ENCODE data around the gene GRAMD2A. TPM values are rescaled to one million over a fixed set of nuclear protein-coding genes. Genes with fewer than 3 reads are reported as not detected.

GRAMD2A gene
- total RNA-seq, 1 donor from 2014 or later: 5.0 TPM

DNA sequence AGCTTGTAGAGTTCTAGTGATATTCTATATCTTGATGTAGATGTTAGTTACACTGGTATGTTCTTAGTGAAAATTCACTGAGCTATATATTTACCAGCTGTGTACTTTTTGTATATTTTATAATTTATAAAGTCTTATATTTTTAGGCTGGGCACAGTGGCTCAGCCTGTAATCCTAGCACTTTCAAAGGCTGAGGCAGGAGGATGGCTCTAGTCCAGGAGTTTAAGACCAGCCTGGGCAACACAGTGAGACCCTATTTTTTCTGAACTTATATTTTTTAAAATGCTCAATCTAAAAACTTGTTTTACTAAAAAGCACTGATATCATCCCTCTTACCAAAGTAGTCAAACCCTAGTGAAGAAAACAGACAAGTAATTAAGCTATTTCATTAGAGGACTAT lies 84.8 kb downstream of the GRAMD2A start:
- no peak for TF ChIP-seq CTCF (conservative IDR thresholded peaks at IDR 0.05; ENCODE audit: low read depth, low read length)
- no peak overlapping the region for H3K4me3 ChIP-seq (ENCODE audit: low read depth, low read length)

GRCh38 chr15:72112116-72112515 lies 85.5 kb downstream of the GRAMD2A start:
- TF ChIP-seq CTCF (conservative IDR thresholded peaks at IDR 0.05; ENCODE audit: low read depth, low read length): no peak
- no peak overlapping the region for H3K4me3 ChIP-seq (ENCODE audit: low read depth, low read length)
- DNase-seq (ENCODE audit: low read depth): no peak

More for the DNA sequence above, 84.8 kb downstream of the GRAMD2A start:
- DNase-seq (ENCODE audit: low read depth): no peak

GRCh38 chr15:72110355-72110754 lies 87.2 kb downstream of the GRAMD2A start:
- no peak for TF ChIP-seq CTCF (conservative IDR thresholded peaks at IDR 0.05; ENCODE audit: low read depth, low read length)
- H3K4me3 ChIP-seq (ENCODE audit: low read depth, low read length): no peak overlapping the region
- no peak for DNase-seq (ENCODE audit: low read depth)

Other genes with a start within 250 kb of the GRAMD2A start
- 8.8 and 18.1 TPM in 2 replicates for gene MYO9A, start 79.6 kb downstream of the GRAMD2A start, total RNA-seq
- gene SENP8, start 79.4 kb downstream of the GRAMD2A start, total RNA-seq: 1.2 and 1.6 TPM in 2 replicates
- gene PKM, start 33.4 kb upstream of the GRAMD2A start, total RNA-seq: 1,902 and 2,237 TPM in 2 replicates
- gene PARP6, start 74.8 kb upstream of the GRAMD2A start, total RNA-seq: 14.7 and 16.0 TPM in 2 replicates
- gene CELF6, start 122.4 kb upstream of the GRAMD2A start, total RNA-seq: not detected in 2 replicates
- gene HEXA, start 178.2 kb upstream of the GRAMD2A start, total RNA-seq: 63.4 and 82.7 TPM in 2 replicates
- gene TMEM202, start 200.5 kb upstream of the GRAMD2A start, total RNA-seq: not detected in 2 replicates